KG1 (cell line): Measurements from ENCODE around the gene LACRT.

Source experiments
- DNase-seq: peaks from one replicate; lab custom pipeline; 2025; lab: John Stamatoyannopoulos, UW

LACRT gene

GRCh38 chr12:54602661-54603060 lies 32.0 kb downstream of the LACRT start:
- DNase-seq: no peak

GRCh38 chr12:54601841-54602240 lies 32.9 kb downstream of the LACRT start:
- no peak for DNase-seq

- DNase-seq: no peak
These were observed 35.7 kb downstream of the LACRT start for GRCh38 chr12:54598970-54599369.

GRCh38 chr12:54596526-54596946 lies 38.2 kb downstream of the LACRT start:
- no peak for DNase-seq

- no peak for DNase-seq
These were observed 39.2 kb downstream of the LACRT start for GRCh38 chr12:54595471-54595870.

- no peak for DNase-seq
These were observed 41.0 kb downstream of the LACRT start for GRCh38 chr12:54593725-54594124.

- DNase-seq: no peak
These were observed 41.6 kb downstream of the LACRT start for GRCh38 chr12:54593135-54593534.

GRCh38 chr12:54592316-54592715 lies 42.4 kb downstream of the LACRT start:
- DNase-seq: no peak

GRCh38 chr12:54590978-54591591 lies 43.6 kb downstream of the LACRT start:
- no peak for DNase-seq

- DNase-seq: no peak
These were observed 44.7 kb downstream of the LACRT start for GRCh38 chr12:54589964-54590363.

- DNase-seq: no peak
These were observed 45.8 kb downstream of the LACRT start for GRCh38 chr12:54588890-54589267.

- DNase-seq: no peak
These were observed 46.4 kb downstream of the LACRT start, which contains the start of gene PPP1R1A for GRCh38 chr12:54588110-54588889. Gene PPP1R1A (minus strand): TSS chr12:54588659. CDS start chr12:54588488, 171 bp downstream.

GRCh38 chr12:54587315-54587873 lies 47.3 kb downstream of the LACRT start:
- DNase-seq: no peak

- DNase-seq: no peak
These were observed 48.1 kb downstream of the LACRT start for GRCh38 chr12:54586620-54587019.

- DNase-seq: no peak
These were observed 49.5 kb downstream of the LACRT start for GRCh38 chr12:54585243-54585642.

- DNase-seq: no peak
These were observed 50.6 kb downstream of the LACRT start for GRCh38 chr12:54584128-54584527.

- DNase-seq: no peak
These were observed 51.0 kb downstream of the LACRT start for GRCh38 chr12:54583726-54584125.

GRCh38 chr12:54581412-54581811 lies 53.3 kb downstream of the LACRT start:
- DNase-seq: no peak
